GM19438 (cell line): ENCODE results near the gene FAM89A.

Source experiments
- ATAC-seq: cut with Tn5 transposase; IDR thresholded peaks from one replicate; pipeline ENCODE4 v1.9.1; 2021; ENCODE audit warnings: low read depth; ENCODE audit not compliant: unreplicated experiment

The FAM89A gene

DNA sequence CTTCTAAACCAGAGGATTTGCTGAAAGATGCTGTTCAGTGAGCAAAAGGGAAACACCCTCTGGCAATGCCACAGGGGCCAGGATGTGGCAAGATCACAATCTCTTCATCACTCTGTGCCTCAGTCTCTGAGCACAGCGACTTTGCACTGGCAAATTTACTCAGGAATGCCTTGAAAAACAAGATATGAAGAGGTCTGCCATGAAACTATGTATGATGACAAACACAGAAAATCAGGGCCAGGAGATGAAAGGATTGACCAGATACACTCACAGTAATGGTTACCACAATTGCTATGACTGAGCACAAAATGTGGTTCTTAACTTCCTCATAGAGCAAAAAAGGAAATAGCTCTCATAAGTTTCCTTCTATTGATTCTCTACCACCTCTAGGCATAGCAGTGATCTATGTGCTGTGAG lies 67.2 kb downstream of the FAM89A start:
- peak; percentile 76 for ATAC-seq

DNA sequence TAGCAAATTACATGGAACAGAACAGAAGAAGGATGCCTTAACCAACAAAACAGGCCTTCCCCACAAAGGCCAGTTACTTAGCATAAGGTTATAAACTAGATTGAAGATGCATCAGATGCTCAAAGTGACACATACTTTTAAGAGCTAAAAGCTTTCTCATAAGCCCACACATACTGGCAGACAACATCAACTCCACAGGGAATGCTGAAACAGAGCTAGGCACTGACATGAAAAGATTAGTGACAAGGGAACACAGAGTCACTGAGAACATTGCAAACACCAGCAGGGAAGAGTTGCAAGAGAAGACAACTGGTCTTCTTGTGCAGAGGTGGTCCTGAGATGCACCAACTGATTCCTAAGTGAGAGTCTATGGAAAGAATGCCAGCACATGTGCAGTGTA lies 68.3 kb downstream of the FAM89A start:
- no peak for ATAC-seq

DNA sequence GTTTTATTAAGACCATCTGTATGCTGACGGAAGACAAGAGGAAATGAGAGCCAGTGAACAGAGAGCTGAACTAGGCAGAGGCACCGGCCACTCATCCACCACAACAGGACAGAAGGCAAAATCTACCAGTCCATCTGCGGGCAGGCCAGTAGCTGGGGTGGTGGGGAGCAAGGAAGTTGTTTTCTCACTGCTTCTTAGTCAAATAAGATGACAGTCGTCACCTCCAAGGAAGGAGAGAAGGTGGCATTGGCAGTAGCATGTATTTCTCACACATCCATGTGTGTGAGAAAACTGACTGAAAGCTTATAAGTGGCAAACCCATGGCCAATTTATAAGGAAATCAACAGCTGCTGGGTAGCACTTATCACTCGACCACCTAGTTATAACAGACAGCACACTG lies 69.6 kb downstream of the FAM89A start:
- ATAC-seq: no peak
